ENCODE data around the gene SDF2L1.
"Not testable (repeated sequence)": the region's sequence is repeated elsewhere in the genome, so short reads cannot be mapped to it uniquely, and the experiment has no call there.

SDF2L1 gene

DNA sequence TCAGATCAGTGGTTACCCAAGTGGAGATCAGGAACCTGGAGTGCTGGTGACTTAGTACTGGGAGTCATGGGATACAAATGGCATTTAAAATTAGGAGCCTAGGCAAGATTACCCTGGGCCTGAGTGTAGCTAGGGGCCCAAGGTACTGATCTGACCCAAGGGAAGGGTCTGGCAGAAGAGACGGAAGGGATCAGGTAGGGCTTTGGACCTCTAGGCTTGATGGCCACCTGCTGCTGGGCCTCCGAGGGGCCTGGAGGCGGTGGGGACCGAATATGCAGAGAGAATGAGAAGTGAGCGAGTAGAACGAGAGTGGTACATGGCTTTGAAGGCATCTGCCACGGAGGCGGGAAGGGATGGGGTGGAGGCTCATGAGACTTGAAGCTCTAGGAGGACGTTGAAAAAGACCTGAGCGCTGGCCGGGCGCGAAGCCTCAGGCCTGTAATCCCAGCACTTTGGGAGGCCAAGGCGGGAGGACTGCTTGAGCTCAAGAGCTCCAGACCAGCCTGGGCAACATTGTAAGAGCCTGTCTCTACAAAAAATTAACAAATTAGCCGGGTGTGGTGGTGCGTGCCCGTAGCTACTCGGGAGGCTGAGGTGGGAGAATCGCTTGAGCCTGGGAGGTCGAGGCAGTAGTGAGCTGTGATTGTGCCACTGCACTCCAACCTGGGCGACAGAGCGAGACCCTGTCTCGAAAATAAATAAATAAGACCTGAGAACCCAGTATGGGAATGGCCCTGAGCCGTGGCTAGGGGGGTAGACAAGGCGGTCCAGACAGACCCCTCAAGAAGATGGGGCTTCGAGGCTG lies 23.1 kb downstream of the SDF2L1 start:
- DNase-seq = no peak

DNA sequence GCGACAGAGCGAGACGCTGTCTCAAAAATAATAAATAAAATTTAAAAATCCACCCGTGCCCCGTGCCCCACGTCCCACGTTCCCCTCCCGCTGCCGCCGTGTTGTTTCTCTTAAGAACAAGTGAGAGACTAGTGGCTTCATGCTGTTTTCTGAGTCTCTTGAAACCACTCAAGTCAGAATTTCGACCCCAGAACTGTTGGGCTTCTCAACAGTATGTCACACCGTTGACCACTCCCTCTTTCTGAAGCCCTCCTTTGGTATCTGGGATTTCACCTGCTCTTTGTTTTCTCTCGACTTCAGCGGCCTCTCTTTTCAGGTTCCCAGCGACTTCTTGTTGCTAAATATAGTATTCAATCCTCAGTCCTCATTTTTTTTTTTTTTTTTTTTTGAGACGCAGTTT lies 24.7 kb downstream of the SDF2L1 start:
- DNase-seq = no peak

DNA sequence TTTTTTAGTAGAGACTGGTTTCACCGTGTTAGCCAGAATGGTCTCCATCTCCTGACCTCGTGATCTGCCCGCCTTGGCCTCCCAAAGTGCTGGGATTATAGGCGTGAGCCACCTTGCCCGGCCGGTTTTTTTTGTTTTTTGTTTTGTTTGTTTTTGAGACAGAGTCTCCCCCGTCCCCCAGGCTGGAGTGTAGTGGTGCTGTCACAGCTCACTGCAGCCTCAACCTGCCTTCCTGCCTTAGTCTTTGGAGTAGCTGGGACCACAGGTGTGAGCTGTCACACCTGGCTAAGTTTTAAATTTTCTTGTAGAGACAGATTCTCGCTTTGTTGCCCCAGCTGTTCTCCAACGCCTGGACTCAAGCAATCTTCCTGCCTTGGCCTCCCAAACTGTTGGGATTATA lies 26.9 kb downstream of the SDF2L1 start:
- DNase-seq = no peak

DNA sequence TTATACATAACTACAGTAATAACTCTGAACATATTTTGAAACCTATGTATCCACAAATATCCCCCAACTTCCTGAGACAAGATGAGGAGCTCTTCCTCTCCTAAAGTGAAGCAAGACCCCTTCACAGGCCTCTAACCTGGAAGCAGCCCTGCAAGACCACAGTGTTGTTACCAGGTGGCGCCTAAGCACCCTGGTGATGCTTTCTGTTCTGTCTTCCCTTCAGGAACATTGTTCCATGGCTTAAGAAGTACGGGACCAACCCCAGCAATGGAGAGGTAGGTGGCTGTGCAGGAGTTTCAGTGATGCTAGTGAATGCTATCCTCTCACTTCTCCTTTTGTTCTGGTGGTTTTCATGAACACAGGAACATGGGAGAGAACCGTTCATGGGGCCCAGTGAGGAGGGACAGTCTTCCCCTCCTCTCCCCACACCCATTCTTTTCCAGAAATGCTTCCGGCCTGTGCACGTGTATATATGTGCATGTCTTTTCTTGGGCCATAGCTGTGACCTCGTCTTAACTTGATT lies 30.1 kb downstream of the SDF2L1 start:
- DNase-seq = peak; percentile 73

DNA sequence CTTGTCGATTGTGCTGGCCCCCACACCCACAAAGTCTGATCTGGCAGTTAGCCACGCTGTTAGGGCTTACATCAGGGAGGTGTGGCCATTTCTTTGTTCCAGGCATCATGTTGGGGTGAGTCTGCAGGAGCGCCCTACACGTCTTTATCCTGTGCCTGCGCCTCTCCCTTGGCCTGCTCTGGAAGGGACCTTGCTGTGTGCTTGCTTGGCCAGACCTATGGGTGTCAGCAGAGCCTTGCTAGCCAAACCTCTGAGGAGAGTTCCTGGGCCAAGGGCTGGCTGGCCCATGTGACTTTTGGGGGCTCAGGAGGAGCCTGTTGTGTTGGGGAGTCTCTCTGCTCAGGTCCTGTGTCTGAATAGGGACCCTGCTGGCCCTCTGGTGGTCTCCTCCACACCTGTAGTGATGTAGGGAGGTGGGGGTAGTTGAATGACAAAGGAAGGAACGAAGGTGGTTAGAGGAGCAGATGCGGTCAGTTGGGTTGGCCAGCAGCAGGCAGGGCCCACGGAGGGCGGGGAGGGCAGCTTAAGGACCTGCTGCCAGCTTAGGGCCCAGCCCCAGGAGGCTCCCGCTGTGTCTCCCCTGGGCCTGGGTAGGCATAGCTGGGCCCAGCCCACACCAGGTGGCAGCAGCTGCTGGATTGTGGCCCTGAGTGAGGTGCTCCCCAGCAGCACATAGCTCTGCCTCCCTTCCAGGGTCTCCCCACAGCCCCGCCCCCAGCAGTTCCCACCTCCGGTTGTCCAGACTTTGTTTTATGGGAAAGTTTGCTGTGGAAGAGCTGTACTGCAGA lies 31.6 kb downstream of the SDF2L1 start:
- no peak for DNase-seq

DNA sequence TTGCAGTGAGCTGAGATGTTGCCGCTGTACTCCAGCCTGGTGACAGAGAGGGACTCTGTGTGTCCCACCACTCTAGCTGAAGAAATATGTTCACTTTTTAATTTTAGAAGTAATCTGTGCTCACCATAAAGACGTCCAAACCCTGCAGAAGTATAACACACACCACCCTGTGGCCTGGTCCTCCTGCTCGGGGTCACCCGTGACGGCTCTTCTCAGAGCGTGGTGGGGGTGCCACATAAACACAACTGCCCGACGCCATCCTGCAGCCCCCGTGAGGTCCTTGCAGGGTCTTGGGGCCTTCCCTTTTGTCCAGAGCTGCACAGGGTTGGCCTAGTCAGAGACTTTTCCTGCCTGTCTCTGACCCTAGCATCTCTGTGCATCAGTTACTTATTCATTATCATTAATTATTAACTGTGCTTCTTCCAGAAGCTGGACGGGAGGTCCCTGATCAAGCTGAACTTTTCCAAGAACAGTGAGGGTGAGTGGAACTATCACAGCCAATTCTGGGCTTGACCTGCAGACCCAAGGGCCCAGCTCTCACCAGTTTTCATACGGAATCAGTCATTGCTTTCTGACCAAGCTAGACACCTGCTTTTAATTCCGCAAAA lies 32.6 kb downstream of the SDF2L1 start:
- no peak for DNase-seq

DNA sequence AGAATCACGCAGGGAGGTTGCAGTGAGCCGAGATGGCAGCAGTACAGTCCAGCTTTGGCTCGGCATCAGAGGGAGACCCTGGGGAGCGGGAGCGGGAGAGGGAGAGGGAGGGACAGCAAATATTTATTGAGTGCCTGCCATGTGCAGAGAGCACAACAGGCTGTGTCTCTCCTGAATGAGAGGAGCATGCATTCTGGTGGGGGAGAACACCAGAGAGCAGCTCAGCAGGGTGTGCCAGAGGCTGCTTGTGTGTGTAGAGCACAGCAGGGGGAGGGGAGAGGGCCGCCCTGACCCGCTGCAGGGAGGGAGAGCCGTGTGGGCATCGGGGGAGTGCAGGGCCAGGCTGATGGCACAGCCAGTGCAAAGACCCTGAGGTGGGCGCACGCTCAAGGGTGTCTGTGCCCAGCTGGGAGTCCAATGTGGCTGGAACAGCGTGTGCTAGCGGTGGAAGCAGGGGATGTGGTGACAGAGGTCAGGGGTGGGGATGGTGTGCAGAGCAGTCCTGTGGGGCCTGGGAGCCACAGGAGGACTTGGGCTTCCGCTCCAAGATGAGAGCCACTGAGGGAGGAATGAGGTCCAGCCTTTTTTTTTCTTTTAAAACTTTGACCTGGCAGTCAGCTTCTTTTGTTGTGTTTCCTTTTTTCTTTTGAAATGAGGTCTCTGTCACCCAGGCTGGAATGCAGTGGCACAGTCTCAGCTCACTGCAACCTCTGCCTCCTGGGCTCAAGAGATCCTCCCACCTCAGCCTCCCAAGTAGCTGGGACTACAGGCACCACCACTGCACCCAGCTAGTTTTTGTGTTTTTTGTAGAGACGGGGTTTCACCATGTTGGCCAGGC lies 35.7 kb downstream of the SDF2L1 start:
- DNase-seq = no peak

DNA sequence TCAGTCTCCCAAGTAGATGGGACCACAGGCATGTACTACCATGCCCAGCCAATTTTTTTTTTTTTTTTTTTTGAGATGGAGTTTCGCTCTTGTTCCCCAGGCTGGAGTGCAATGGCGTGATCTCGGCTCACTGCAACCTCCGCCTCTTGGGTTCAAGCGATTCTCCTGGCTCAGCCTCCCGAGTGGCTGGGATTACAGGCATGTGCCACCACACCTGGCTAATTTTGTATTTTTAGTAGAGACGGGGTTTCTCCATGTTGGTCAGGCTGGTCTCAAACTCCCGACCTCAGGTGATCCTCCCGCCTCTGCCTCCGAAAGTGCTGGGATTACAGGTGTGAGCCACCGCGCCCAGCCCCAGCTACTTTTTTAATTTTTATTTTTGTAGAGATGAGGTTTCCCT lies 36.7 kb downstream of the SDF2L1 start:
- not testable (repeated sequence) for DNase-seq

DNA sequence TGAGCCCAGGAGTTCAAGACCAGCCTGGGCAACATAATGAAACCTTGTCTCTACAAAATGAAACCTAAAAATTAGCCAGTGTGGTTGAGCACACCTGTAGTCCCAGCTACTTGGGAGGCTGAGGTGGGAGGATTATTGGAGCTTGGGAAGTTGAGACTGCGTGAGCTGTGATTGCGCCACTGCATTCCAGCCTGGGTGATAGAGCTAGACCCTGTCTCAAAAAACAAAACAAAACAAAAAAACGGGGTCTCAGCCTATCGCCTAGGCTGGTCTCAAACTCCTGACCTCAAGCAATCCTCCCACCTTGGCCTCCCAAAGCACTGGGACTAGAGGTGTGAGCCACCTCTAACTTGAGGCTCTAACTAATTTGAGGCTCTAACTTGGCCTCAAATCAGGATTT lies 37.3 kb downstream of the SDF2L1 start:
- no peak for DNase-seq

DNA sequence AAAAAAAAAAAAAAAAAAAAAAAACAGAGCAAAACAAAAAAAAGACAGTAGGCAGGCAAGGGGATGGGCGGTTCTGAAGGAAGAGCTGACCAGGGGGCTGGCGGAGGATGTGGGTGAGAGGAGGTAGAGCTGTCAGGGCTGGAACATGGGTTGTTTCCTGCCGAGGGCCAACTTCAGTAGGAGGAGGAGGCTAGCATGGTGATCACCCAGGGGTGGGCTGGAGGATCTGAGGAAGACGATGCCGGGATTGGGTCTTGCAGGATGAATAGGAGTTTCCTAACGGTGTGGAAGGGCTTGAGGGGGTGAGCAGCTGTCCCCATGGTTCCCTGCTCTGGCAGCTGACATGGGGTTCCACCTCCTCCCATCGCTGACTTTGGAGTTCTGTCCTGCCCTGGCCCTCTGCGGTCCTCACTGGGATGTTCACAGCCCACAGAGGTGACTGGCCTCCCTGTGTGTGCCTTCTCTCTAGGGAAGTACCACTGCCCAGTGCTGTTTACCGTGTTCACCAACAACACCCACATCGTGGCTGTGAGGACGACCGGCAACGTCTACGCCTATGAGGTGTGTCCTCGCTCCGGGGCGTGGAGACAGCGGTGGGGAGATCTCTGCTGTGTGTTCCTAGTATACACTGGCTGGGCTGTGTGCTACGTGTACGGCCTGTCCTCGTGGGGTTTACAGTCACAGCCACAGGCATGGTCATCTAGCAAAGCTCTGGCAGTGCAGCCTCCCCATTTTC lies 38.9 kb downstream of the SDF2L1 start:
- no peak for DNase-seq

DNA sequence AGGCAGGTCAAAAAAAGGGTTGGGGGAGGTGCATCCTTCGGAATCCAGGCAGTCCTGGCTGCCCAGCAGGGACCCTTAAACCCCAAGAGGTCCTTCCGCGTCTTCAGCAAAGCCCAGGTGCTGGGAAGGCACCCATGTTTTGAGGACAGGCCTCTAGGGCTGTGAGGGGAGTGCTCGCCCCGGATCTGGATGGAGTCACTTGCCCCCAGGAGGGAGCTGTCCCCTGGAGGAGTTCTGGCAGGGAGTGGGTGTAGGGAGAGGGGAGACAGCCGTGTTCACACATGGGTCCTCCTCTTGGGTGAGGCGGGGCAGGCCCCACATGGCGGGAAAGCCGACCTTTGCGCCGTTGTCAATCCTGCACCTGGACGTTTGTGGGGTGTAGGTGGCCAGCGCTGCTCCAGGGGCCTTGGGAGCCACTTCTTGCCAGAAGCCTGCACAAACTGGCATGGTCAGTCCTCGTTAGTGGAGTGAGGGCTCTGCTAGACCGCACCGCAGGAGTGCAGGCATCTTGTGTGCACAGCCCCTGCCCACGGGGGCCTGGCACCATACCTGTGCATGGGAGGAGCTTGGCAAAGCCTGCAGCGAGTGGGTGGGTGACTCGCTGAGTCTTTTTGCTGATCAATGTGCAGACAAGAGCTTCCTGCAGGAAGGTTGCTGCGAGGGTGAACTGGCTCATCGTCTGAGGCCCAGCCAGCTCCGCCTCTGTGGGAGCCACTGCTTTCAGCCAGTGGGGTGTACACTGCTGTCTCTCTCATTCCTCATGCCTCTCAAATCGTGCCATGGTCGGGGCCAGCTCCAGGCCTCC lies 39.7 kb downstream of the SDF2L1 start:
- no peak for DNase-seq

DNA sequence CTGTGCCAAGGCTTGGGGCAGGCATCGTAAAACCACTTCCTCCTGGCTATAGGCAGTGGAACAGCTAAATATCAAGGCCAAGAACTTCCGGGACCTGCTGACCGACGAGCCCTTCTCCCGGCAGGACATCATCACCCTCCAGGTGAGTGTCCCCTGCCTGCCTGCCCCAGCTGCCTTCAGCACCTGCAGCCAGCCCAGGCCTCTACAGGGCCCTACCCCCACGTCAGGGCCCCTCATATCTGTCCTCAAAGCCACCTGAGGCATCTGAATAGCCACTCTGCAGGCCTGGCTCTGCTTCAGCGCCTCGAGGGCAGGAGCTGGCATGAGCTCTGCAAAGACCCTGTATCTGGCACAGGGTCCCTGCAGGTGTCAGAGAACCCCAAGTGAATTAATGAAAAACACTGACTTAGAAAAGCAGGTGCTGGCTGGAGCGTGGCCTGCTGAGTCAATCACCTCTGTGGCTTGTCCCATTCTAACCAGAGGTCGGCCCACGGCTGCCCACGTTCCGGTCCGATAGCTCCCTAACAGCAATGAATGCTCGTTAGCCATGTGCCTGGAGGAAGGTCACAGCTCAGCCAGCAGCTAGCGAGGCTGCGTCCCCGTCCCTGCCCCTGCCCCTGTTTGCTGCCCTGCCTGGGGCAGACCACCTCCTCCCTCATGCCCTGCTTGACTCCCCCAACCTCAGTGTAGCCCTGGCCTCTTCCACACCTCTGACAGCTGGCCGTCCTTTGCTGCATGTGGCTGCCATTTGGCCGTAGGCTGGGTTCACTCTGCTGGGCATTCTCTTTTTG lies 40.5 kb downstream of the SDF2L1 start:
- DNase-seq = no peak

DNA sequence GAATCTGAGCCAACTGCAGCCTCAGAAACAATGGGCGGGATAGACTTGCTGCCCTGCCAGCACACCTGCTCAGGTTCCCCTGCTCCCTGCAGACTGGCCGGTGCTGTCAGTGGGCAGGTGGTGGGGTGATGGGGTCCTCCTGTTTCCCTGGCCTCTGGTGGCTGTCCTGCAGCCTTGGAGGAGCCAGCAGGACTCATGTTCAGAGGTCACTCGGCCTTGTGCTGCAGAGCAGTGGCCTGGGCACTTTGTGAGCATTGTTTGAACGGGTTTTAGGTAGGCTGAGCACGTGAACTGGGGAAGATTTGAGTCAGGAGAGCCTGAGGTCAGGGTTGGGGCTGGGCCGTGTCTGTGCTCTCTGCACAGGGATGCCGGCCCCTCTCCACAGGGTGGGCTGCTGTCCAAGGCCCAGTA lies 41.3 kb downstream of the SDF2L1 start:
- DNase-seq = no peak

DNA sequence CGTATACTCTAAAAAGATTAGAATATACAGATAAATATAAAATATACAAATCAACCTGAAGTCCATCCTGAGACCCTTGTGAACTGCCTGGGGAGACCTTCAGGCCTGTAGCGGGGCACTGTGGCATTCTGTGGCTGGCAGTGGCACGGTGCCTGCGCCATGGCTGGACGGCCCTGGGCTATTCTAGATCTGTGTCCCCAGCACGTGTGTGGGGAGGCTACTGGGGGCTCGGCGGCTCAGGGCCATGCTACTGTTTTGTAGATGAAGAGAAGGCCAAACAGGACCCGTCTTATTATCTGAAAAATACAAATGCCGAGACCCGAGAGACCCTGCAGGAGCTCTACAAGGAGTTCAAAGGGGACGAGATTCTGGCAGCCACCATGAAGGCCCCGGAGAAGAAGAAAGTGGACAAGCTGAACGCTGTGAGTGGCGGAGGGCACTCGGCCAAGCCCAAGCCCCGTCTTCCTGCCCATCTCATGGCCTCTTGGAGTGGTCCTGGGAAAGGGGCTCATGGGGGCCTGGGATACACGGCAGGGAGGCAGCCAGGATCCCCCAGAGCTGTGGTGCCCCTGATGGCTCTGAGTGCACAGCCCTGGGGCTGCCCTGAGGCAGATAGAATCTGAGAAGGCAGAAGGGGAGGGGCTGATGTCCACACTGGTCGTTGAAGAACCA lies 42.5 kb downstream of the SDF2L1 start:
- DNase-seq = no peak

DNA sequence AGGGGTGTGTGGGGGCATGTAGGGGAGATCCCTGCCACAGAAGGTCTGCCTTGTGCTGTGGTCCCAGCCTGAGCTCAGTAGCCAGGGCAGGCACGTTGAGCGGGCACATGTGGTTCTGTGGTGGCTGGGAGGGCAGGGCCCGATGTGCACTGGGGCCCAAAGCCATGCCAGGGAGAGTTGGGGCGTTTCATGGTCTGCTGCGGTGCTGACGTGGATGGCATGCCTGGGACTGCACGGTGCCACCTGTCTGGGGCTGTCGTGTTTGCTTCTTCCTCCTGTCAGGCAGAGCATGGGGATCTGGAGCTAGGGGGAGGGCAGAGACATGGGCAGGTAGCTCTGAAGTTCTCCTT lies 43.0 kb downstream of the SDF2L1 start:
- no peak for DNase-seq

DNA sequence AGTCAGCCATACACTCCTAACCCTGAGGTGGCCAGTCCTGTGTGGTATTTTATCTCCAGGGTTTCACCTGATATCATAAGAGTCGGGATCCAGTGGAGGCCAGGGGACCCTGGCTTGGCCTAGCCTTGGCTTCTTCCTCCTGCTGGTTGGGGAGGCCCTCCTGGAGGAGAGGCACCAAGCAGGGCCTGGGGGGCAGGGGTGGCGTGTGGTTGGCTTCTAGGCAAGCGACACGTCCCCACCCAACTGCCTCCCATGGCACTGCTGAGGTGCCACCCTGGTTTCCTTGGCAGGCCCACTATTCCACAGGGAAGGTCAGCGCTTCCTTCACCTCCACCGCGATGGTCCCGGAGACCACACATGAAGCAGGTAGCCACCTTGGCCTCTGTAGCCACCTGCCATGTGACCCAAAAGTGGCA lies 44.1 kb downstream of the SDF2L1 start:
- no peak for DNase-seq

DNA sequence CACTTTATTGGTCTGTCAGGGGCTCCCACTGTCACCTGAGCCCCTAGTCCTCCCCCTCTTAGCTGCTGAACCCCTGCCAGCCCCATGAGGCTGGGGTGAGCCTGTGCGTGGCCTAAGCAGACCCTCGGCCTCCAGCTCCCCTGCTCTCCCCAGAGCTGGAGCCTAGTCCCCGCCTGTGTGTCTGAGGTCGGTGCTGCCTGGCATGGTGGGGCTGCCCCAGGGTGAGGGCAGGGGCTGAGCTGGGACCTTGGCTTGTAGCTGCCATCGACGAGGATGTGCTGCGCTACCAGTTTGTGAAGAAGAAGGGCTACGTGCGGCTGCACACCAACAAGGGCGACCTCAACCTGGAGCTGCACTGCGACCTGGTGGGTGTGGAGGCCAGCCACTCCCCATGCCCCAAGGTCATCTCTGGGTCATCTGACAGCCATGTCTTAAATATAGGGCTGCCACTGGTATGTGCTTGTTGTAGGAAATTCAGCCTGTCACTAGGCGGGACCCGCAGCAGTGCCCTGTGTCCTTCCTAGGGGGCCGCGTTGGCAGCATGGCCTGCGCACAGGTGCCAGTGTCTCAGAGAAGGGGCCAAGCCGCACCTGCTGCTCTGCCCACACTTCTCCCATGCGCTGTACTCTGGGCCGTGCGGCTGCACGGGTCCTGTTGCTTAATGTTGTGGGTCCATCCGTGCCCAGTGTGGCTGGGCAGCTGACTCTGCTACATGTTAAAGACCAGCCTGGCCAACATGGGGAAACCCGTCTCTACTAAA lies 44.7 kb downstream of the SDF2L1 start:
- no peak for DNase-seq

DNA sequence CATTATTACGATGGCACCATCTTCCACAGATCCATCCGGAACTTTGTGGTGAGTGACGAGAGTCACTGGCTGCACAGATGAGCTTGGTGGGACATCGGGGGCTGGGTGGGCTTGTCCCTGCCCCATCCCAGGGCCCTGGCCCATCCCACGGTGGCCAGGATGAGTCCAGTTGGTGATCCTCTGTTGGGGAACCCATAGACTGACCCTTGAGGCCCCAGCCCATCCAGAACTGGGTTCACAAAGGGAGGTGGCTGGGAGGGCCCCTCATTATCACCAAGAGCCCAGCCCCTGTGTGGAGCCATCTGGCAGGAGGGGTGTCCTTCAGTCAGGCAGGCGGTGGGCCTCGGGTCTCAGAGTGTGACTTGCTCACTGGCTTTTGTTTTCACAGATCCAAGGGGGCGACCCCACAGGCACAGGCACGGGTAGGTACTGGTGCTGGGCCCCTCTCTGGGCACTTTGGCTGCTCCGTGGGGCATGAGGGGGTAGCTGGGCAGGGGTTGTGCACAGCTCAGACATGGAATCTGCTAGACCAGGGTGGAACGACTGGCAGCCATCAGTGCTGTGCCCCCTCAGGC lies 45.7 kb downstream of the SDF2L1 start:
- no peak for DNase-seq

DNA sequence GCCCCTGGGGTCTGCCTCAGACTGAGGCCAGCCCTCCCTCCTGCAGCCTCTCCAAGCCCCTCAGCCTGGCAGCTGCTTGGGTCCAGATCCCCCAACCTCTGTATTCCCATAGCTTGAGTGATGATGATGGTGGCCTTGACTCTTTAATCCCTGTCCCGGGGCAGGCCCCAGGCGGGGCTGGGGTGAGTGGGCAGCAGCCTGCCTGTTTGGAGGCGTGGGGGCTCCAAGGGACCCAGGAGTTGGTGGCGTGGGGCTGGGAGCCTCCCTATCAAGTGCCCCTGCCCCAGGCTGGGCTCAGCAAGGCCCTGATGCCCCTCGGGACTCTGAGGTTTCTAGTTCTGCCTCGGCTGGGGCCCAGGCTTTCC lies 46.2 kb downstream of the SDF2L1 start:
- DNase-seq = no peak
